GM06990 (cell line): ENCODE data around the gene AURKB.

Source experiments
- DNase-seq: peaks from one replicate; pipeline ENCODE4 v3.0.0-alpha.2; 2011; ENCODE audit not compliant: insufficient read length; ENCODE audit errors: extremely low read depth
- H3K27me3 ChIP-seq: replicated peaks from 2 replicates; pipeline ENCODE4 v1.6.0; 2011; ENCODE audit warnings: low read length; ENCODE audit not compliant: control insufficient read depth, insufficient read depth
- H3K36me3 ChIP-seq: 2 replicates; pipeline ENCODE4 v1.5.1; 2011; ENCODE audit warnings: low read length; ENCODE audit not compliant: control insufficient read depth, insufficient read depth
- H3K4me3 ChIP-seq: replicated peaks from 2 replicates; pipeline ENCODE4 v1.5.1; 2011; ENCODE audit warnings: low read depth, mild to moderate bottlenecking, control low read depth, low read length
- CTCF ChIP-seq: IDR thresholded peaks from 2 replicates; pipeline ENCODE4 v1.5.1; 2011; ENCODE audit warnings: low read length, control low read depth, mild to moderate bottlenecking, inconsistent platforms; ENCODE audit not compliant: insufficient read depth, poor library complexity, severe bottlenecking

Gene AURKB

DNA sequence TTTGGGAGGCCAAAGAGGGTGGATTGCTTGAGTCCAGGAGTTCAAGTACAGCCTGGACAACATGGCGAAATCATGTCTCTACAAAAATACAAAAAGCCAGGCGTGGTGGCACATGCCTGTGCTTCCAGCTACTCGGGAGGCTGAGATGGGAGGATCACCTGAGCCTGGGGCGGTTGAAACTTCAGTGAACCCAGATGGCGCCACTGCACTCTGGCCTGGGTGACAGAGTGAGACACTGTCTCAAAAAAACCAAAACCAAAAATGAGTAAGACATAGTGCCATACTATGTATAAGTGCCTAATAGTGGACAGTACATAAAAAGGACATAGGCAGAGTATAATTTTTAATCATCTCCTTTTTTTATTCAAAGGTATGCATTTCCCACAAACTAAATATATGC is 33.5 kb upstream of the AURKB start:
- DNase-seq = no peak
- no peak for TF ChIP-seq CTCF
- Histone ChIP-seq H3K27me3 (no peaks in the 10 kb centered on the region), H3K36me3 (peaks cover 6% of the 10 kb centered on the region), H3K4me3 (no peak overlapping the region)

- H3K4me3 ChIP-seq = no peak overlapping the region
- H3K36me3 ChIP-seq = peaks cover 36% of the 10 kb centered on the region
- TF ChIP-seq CTCF = no peak
- no peaks in the 10 kb centered on the region for H3K27me3 ChIP-seq
- no peak for DNase-seq
Observed at GRCh38 chr17:8237886-8238285, 27.5 kb upstream of the AURKB start.

DNA sequence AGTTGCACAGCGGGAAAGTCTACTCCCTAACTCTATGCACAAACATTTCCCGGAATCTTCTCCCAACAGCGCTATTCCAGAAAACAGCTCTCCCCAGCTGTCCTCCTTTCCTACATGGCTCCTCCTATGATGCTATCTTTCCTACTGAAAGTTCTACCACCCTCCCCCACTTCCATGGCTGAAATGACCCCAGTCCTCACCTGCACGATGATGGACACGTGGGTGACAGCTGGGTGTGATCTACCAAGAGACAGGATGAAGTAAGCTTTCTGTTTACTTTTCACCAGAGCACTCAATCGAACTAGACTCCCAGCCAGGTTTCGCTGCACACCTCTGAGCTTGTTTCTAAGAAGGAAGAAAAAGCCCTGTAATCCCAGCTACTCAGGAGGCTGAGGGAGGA is 26.8 kb upstream of the AURKB start:
- H3K27me3 ChIP-seq = no peaks in the 10 kb centered on the region
- no peak for TF ChIP-seq CTCF
- peaks cover 42% of the 10 kb centered on the region for H3K36me3 ChIP-seq
- H3K4me3 ChIP-seq = no peak overlapping the region
- no peak for DNase-seq

- H3K36me3 ChIP-seq = peaks cover 51% of the 10 kb centered on the region
- TF ChIP-seq CTCF = no peak
Observed at GRCh38 chr17:8235676-8236075, 25.3 kb upstream of the AURKB start.

DNA sequence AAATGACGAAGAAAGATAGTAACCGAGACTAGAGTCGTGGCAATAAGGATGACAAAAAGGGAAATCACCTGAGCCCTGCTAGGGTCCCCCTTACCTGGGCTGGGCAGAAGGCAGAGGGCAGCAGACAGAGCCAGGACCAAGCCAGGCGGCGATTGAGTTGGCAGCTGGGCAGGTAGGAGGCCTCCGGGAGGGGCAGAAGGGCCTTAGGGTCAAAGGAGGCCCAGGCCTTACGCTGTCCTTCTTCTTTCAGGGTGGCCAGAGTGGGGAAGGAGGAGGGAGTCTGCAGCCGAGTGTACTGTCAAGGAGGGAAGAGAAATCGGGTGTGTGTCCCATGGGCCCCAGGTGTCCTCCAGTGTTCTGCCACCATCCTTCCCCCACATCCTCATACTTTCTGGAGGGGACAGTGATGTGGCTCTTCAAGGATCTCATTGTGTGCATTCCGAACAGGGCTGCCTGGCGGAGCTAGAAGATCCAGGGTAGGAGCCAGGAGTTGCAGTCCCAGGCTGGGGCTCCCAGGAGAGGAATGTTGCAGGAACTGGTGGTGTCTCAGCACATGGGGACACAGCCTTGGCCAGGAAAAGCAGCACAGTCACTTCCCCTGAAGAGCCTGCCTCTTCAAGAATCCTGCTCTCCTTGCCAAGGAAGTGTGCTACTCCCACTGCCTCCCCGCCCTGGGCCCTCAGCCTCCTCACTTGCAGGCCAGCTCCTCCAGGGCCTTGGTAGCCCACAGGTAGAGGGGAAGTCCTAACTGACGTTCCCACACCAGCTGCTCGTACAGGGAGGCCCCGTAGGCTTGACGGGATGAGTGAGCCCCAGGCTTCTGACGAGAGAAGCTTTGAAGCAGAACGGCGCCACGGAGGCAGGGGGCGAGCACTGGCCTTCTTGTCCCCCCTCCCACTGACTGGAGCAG is 24.2 kb upstream of the AURKB start:
- Histone ChIP-seq H3K27me3 (no peaks in the 10 kb centered on the region), H3K4me3 (no peak overlapping the region), H3K36me3 (peaks cover 58% of the 10 kb centered on the region)
- TF ChIP-seq CTCF = no peak
- no peak for DNase-seq

More at GRCh38 chr17:8235676-8236075, 25.3 kb upstream of the AURKB start:
- Histone ChIP-seq H3K27me3 (no peaks in the 10 kb centered on the region), H3K4me3 (no peak overlapping the region)
- no peak for DNase-seq
